Pons (tissue), 1 donor: ENCODE results near the gene HECTD1.
"Not testable (repeated sequence)": the region's sequence is repeated elsewhere in the genome, so short reads cannot be mapped to it uniquely, and the experiment has no call there.

Experiments used
- DNase-seq: peaks from one replicate; pipeline ENCODE4 v3.0.0-alpha.2; 2016; ENCODE audit warnings: low spot score

The HECTD1 gene

GRCh38 chr14:31207755-31208545, at the start of gene HECTD1:
TSS of gene HECTD1 (minus strand) at chr14:31207793. CDS start at chr14:31205936, 1,857 bp downstream.
- DNase-seq = peak; percentile 73

- no peak for DNase-seq
Measured at GRCh38 chr14:31257244-31257553, 49.6 kb upstream of the HECTD1 start.

DNA sequence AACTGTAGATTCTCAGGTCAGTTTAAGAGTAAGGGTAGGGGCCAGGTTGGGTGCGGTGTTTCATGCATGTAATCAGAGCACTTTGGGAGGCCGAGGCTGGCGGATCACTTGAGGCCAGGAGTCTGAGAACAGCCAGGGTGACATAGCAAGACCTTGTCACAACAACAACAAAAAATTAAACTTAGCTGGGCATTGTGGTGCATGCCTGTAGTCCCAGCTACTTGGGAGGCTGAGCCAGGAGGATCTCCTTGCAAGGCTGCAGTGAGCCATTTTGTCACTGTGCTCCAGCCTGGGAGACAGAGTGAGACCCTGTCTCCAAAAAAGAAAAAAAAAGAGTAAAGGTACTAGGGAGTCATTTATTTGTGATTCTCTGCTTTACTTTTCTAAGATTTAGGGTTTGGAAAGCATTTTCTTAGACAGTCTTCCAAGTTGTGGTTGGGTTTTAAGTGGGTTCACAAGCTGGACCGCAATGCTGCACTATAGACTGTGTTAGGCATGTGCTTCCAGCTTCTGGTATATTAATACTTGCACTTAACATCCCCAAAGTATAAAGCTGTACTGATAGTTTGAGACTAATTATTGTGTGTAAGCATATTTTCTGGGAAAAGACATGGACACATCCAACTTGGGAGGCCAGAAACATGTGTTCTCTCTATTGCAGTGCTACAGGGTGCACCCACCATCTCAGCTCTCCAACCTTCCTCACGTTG, 49.1 kb upstream of the HECTD1 start:
- no peak for DNase-seq

DNA sequence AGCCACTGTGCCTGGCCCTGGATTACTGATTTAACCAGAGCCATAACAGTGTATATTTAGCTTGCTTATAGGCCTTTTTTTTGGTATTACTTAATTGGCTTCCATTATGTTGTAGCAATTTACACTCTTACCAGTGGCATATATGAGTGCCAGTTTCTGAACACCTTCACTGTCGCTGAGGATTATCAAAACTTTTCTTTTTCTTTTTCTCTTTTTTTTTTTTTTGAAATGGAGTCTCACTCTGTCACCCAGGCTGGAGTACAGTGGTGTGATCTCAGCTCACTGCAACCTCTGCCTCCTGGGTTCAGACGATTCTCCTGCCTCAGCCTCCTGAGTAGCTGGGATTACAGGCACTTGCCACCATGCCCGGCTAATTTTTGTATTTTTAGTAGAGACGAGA, 48.3 kb upstream of the HECTD1 start:
- not testable (repeated sequence) for DNase-seq

GRCh38 chr14:31255286-31255685, 47.7 kb upstream of the HECTD1 start:
- no peak for DNase-seq

- DNase-seq = no peak
Measured at GRCh38 chr14:31253746-31254471, 46.3 kb upstream of the HECTD1 start.

GRCh38 chr14:31252865-31253264, 45.3 kb upstream of the HECTD1 start:
- no peak for DNase-seq

DNA sequence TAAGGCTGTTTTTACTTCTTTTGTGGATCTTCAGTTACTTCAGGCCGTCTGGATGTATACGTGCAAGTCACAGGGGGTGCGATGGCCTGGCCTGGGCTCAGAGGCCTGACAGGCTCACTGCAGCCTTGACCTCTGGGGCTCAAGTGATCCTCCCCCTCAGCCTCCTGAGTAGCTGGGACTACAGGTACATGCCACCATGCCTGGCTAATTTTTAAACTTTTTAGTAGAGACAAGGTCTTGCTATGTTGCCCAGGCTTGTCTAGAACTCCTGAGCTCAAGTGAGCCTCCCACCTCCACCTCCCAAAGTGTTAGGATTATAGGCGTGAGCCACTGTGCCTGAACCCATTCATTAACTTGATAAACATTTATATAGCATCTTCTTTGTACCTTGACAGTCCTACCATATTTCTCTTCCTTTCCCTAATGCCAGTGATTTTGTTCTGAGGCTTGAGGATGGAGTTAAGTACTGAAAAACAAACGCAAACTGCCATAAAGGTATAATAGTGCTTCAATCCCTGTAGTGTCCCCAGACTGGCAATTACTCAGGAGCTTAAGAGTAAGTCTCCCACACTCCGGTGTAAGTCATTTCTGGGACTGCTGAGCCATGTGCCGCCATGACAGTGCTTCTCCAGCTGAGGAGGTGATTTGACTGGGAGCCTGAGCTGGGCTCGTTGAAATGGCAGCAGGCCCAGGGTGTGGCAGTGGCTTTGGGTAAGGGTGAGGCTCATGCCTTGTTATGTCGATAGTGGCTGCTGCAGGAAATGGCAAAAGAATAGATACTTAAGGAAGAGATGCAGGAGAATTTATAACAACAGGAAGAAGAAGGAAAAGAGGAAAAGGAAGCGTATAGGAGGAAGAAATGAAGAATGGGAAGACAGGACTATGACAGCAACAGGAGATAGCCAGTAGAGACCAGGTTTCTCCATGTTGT, 43.7 kb upstream of the HECTD1 start:
- no peak for DNase-seq

DNA sequence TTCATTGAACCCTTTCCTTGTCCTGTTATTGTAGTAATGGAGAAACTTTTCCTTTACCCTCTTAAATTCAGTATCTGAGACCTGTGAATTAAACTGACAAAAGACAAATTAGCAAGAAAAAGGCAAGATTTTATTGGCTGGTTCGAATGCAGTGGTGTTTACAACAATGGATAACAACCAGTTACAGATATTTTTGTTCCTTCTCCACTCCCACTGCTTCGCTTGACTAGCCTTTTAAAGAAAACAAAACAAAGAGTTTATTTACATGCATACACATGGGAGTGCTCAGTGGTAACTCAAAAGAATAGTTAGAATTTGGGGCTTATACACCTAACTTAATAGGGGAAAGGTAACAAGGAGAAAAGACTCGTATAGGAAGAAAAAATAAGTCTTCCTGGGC, 37.0 kb upstream of the HECTD1 start:
- no peak for DNase-seq

DNA sequence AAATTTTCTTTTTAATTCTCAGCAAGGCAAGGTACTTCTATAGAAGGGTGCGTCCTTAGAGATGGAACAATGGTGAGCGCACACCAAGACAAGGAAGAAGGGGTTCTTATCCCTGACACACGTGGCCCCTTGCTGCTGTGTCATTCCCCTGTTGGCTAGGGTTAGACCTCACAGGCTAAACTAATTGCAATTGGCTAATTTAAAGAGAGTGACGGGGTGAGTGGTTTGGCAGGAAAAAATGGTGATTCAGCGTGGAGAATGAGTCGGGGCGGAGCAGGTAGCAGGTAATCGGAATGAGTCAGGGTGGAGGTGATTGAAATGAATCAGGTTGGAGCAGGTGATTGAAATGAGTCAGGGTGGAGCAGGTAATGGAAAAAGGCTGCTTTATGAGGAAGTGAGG, 36.3 kb upstream of the HECTD1 start:
- no peak for DNase-seq

- not testable (repeated sequence) for DNase-seq
Measured at GRCh38 chr14:31242161-31242940, 34.8 kb upstream of the HECTD1 start.

DNA sequence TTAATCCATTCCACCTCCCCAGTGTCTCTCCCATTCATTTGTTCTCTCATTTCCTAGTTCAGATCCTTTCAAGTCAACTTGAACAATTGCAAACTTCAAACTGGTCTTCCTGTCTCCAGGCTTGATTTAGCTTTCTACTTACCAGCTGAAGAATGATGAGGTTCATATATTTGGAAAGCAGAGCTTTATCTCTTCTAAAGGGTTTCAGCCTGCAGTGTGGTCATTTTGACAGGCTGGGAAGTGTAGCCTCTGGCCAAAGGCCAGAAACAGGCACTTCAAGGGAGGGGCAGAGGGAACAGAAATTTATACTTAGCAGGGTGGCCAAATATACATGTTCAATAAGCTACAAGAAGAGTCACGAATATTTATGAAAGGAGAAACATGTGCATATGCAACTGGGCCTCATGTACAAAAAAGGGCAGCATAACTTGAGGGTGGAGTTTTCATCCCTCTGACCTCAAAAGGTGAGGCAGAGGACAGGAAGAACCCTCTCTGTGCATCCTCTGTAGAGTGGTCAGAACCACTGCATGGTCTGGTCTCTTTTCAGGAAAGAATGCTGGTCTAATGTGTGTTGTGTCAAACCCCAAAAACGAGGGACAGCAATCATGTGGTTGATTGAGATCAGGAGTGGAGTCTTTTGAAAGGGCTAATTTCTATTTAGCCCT, 34.0 kb upstream of the HECTD1 start:
- no peak for DNase-seq

- DNase-seq = no peak
Measured at GRCh38 chr14:31239741-31240140, 32.1 kb upstream of the HECTD1 start.

- DNase-seq = no peak
Measured at GRCh38 chr14:31235462-31235861, 27.9 kb upstream of the HECTD1 start.

DNA sequence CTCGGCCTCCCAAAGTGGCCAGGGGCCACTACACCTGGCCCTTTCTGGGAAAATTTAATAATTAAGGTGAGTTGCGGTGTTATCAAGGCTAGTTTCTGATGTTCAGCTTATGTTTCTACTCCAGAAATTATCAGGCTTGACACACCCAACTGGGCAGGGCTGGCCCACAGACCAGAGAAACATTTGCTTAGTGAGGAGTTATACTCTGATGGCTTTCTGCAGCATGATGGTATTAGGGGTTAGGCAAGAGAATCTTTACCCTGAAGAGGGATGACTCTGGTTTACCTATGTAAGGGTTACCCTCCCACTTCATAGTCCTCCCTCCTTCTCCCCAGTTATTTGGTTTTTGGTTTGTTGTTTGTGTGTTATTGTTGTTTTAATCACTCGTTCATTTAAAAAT, 24.5 kb upstream of the HECTD1 start:
- DNase-seq = no peak

GRCh38 chr14:31231272-31231671, 23.7 kb upstream of the HECTD1 start:
- DNase-seq = not testable (repeated sequence)

DNA sequence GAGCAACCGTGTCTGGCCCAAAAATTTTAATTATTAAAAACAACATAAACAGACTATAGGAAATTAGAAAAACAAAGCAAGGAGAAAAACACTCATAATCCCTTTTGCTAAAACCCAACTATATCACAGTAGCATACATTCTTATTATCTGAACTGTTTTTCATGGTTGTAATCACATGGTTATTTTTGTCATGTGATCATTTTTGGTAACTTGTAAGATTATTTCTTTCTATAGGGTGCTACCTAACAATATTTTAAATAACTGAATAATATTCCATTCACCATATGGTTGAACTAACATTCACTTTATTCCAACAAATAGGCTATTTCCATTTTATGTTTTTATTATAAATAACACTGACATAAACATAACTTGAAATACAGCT, 23.0 kb upstream of the HECTD1 start:
- no peak for DNase-seq

DNA sequence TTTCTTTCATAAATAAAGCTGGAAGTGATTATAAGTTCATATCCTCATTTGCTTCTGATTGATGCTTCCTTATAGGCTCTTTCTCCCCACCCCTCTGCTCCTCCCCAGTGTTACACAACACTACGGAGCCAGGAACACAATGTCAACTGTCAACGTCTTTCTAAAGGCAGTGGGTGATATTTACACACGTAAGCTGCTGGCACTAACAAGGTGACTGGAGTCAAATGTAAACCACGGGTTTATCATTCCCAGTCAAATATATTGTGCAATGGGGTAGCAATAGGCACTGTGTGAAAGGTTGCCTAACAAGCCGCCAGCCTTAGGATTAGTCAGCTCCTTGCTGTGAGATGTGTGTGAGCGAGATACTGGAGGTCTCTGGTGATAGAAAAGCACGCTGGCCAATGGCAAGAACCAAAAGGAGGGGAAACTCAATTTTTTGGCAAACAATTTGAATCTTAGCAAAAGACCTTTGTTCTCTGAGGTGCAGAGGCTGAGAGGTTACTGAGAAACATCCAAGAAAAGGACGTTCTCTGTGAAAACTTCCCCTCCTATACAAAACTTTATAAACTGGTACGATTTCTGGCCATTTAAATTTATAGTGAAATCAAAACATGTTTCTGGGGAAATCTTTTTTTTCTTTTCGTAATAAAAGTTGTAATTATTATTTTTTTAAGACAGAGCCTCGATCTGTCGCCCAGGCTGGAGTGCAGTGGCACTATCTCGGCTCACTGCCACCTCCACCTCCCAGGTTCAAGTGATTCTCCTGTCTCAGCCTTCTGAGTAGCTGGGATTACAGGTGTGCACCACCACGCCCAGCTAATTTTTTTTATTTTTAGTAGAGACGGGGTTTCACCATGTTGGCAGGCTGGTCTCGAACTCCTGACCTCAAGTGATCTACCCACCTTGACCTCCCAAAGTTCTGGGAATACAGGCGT, 22.3 kb upstream of the HECTD1 start:
- peak; percentile 27 for DNase-seq

DNA sequence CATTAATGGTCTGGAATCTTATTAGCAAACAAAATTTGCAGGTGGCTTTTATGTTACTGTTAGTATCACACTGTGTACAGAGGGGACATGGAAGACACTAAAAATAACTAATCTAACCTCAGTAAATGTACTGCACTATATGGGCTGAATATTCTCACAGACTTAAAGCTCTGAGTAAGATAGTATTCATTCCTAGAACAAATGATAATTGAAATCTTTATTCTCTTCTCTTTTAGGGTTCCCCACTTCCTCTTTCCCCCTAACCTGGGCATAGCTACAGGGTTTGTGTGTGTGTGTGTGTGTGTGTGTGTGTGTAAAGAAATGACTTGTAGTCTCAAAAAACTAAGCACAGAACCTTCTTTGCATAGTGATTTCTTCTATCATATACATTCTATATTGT, 21.4 kb upstream of the HECTD1 start:
- DNase-seq = no peak
